HG03108 (cell line): ENCODE measurements around the gene EFCAB5.
"Not testable (repeated sequence)": the region's sequence is repeated elsewhere in the genome, so short reads cannot be mapped to it uniquely, and the experiment has no call there.

Experiments used
- ATAC-seq: cut with Tn5 transposase; IDR thresholded peaks from one replicate; pipeline ENCODE4 v1.9.1; 2021; ENCODE audit warnings: moderate library complexity; ENCODE audit not compliant: unreplicated experiment

The EFCAB5 gene

GRCh38 chr17:29941334-29941733 is at the start of gene EFCAB5:
TSS of gene EFCAB5 (plus strand) at chr17:29941634. CDS start at chr17:29941797, 163 bp downstream.
- ATAC-seq = no peak

- no peak for ATAC-seq
These were observed 49.2 kb upstream of the EFCAB5 start for GRCh38 chr17:29892201-29892600.

- ATAC-seq = not testable (repeated sequence)
These were observed 44.3 kb upstream of the EFCAB5 start for GRCh38 chr17:29897136-29897535.

- no peak for ATAC-seq
These were observed 38.0 kb upstream of the EFCAB5 start for GRCh38 chr17:29903471-29903870.

- ATAC-seq = no peak
These were observed 36.2 kb upstream of the EFCAB5 start for GRCh38 chr17:29905086-29905878.

GRCh38 chr17:29905879-29906167 is 35.6 kb upstream of the EFCAB5 start:
- no peak for ATAC-seq

GRCh38 chr17:29906969-29907368 is 34.5 kb upstream of the EFCAB5 start:
- no peak for ATAC-seq

GRCh38 chr17:29909236-29910003 is 32.0 kb upstream of the EFCAB5 start:
- no peak for ATAC-seq

- ATAC-seq = no peak
These were observed 29.7 kb upstream of the EFCAB5 start for GRCh38 chr17:29911641-29912177.

GRCh38 chr17:29914819-29915537 is 26.5 kb upstream of the EFCAB5 start:
- no peak for ATAC-seq

- no peak for ATAC-seq
These were observed 23.4 kb upstream of the EFCAB5 start for GRCh38 chr17:29918016-29918415.

GRCh38 chr17:29918922-29919856 is 22.2 kb upstream of the EFCAB5 start:
- ATAC-seq = no peak

GRCh38 chr17:29924786-29925185 is 16.6 kb upstream of the EFCAB5 start:
- no peak for ATAC-seq

GRCh38 chr17:29927546-29927945 is 13.9 kb upstream of the EFCAB5 start:
- ATAC-seq = no peak

- ATAC-seq = no peak
These were observed 12.4 kb upstream of the EFCAB5 start for GRCh38 chr17:29929006-29929532.

GRCh38 chr17:29929533-29930408 is 11.7 kb upstream of the EFCAB5 start, which contains the start of gene SSH2:
TSS of gene SSH2 (minus strand) at chr17:29930228. CDS start at chr17:29930000, 228 bp downstream.
- peak; percentile 44 for ATAC-seq

- ATAC-seq = no peak
These were observed 10.9 kb upstream of the EFCAB5 start for GRCh38 chr17:29930409-29931010.

GRCh38 chr17:29931231-29931932 is 10.1 kb upstream of the EFCAB5 start:
- ATAC-seq = peak; percentile 65
